ENCODE data around the gene HNRNPUL1. TPM values are rescaled to one million over a fixed set of nuclear protein-coding genes. Genes with fewer than 3 reads are reported as not detected.

The HNRNPUL1 gene
- total RNA-seq, 4 donors from 2014 or later = 129 to 180 (median 150) TPM

- H3K27ac ChIP-seq = peak overlapping the region; percentile 93 to 98 (median 98)
- H3K27me3 ChIP-seq = no peaks in the 10 kb centered on the region
- peak; percentile 74 to 78 for DNase-seq
- H3K4me1 ChIP-seq = peaks cover 13 to 22% of the 10 kb centered on the region in 2 donors
- peak overlapping the region; percentile 32 to 59 (median 54) for H3K4me3 ChIP-seq (replicated peaks in 1 of 3)
- peaks cover 4 to 10% of the 10 kb centered on the region in 2 donors for H3K36me3 ChIP-seq
- intact Hi-C loops (cut with DNase I) = loop anchor here (5.0 kb wide), 1 partner anchor 61 kb away; no protein-coding TSS in a partner anchor
- no peak for TF ChIP-seq CTCF (IDR thresholded peaks at IDR 0.05)
- TF ChIP-seq POLR2A (IDR thresholded peaks at IDR 0.05) = peak; percentile 83 to 98
- WGBS, 2 donors = 0% methylated on average over 44 to 46 of the region's 46 CpGs
- H3K9me3 ChIP-seq = no peaks in the 10 kb centered on the region
These were observed 926 bp upstream of the HNRNPUL1 start for GRCh38 chr19:41263042-41263849.

- peak; percentile 59 to 70 for DNase-seq
- H3K9me3 ChIP-seq = no peaks in the 10 kb centered on the region
- H3K4me3 ChIP-seq (replicated peaks in 1 of 3) = peak overlapping the region; percentile 80 to 98 (median 96)
- TF ChIP-seq CTCF (IDR thresholded peaks at IDR 0.05) = no peak
- TF ChIP-seq POLR2A (IDR thresholded peaks at IDR 0.05) = no peak
- H3K27ac ChIP-seq = peak overlapping the region; percentile 98 to 99 (median 98)
- H3K36me3 ChIP-seq = peaks cover 19 to 25% of the 10 kb centered on the region in 2 donors
- no peaks in the 10 kb centered on the region for H3K27me3 ChIP-seq
- 0% methylated on average over 23 to 28 of the region's 75 CpGs for WGBS, 2 donors
- intact Hi-C loops (cut with DNase I) = loop anchor here (5.0 kb wide), 2 partner anchors 43 to 62 kb away; no protein-coding TSS in a partner anchor
- peaks cover 13 to 22% of the 10 kb centered on the region in 2 donors for H3K4me1 ChIP-seq
These were observed 616 bp downstream of the HNRNPUL1 start for GRCh38 chr19:41264581-41265394.

GRCh38 chr19:41265395-41266153 is 1.4 kb downstream of the HNRNPUL1 start:
- TF ChIP-seq POLR2A (IDR thresholded peaks at IDR 0.05) = no peak
- no peak for TF ChIP-seq CTCF (IDR thresholded peaks at IDR 0.05)
- peak; percentile 13 to 14 for DNase-seq
- intact Hi-C loops (cut with DNase I) = loop anchor here (5.0 kb wide), 1 partner anchor 42 kb away; no protein-coding TSS in a partner anchor
- Histone ChIP-seq H3K27ac (peak overlapping the region; percentile 98 to 99 (median 98)), H3K4me1 (peaks cover 13 to 22% of the 10 kb centered on the region in 2 donors), H3K4me3 (replicated peaks in 1 of 3) (peak overlapping the region in 2 of 3 donors; percentile 80 to 98), H3K27me3 (no peaks in the 10 kb centered on the region), H3K9me3 (no peaks in the 10 kb centered on the region), H3K36me3 (peaks cover 27 to 33% of the 10 kb centered on the region in 2 donors)
- WGBS, 2 donors = 8 to 9% methylated on average over 17 of the region's 17 CpGs

- intact Hi-C loops (cut with DNase I) = loop anchor here (5.0 kb wide), 1 partner anchor 38 kb away; no protein-coding TSS in a partner anchor
These were observed 4.9 kb downstream of the HNRNPUL1 start for GRCh38 chr19:41269055-41269454.

More at GRCh38 chr19:41269055-41269454, 4.9 kb downstream of the HNRNPUL1 start:
- Histone ChIP-seq H3K9me3 (no peaks in the 10 kb centered on the region), H3K27me3 (no peaks in the 10 kb centered on the region), H3K27ac (no peak overlapping the region), H3K36me3 (peaks cover 62 to 68% of the 10 kb centered on the region in 2 donors), H3K4me1 (peaks cover 13 to 22% of the 10 kb centered on the region in 2 donors), H3K4me3 (replicated peaks in 1 of 3) (no peak overlapping the region)
- TF ChIP-seq POLR2A (IDR thresholded peaks at IDR 0.05) = no peak
- no peak for TF ChIP-seq CTCF (IDR thresholded peaks at IDR 0.05)
- 92% methylated on average over 2 of the region's 2 CpGs for WGBS, 2 donors
- DNase-seq = no peak

All from thyroid gland (tissue), 4 donors.